ENCODE data around the gene FBXW4. TPM values are rescaled to one million over a fixed set of nuclear protein-coding genes. Genes with fewer than 3 reads are reported as not detected.

FBXW4 gene
- total and polyA plus RNA-seq, 9 donors = 38.6 to 86.4 (median 64.4) TPM

DNA sequence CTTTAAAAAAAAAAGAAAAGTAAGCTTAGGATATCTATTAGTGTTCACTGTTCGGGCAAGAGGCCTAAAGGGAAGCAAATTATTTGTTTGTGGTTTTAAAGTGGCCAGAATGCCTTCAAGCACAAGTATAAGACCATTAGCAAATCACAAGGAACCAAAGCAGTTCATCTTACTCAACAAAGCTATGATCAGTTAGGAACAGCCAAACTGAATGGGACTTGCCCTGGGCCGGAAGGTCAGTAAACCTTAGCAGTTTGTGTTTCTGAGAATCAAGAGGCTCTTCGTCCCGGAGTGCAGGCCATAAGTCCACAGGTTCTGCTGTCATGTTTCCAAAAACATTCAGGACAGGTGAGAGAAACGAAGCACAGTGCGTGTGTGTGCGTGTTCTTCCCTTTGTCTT, 4.5 kb downstream of the FBXW4 start:
- no peaks in the 10 kb centered on the region for H3K9me3 ChIP-seq
- H3K27ac ChIP-seq = no peak overlapping the region
- H3K27me3 ChIP-seq = no peaks in the 10 kb centered on the region
- H3K36me3 ChIP-seq = no peaks in the 10 kb centered on the region
- no peak overlapping the region for H3K4me3 ChIP-seq
- intact Hi-C loops (cut with DNase I) = no loop called here
- 84 to 89% (median 87%) methylated on average over 7 of the region's 7 CpGs for WGBS, 3 donors
- TF ChIP-seq POLR2A (IDR thresholded peaks at IDR 0.05) (no peak), CTCF (IDR thresholded peaks at IDR 0.05) (no peak), EP300 (IDR thresholded peaks at IDR 0.05) (no peak)
- peaks cover 6% of the 10 kb centered on the region for H3K4me1 ChIP-seq (ENCODE audit: insufficient read depth)
- no peak for DNase-seq

DNA sequence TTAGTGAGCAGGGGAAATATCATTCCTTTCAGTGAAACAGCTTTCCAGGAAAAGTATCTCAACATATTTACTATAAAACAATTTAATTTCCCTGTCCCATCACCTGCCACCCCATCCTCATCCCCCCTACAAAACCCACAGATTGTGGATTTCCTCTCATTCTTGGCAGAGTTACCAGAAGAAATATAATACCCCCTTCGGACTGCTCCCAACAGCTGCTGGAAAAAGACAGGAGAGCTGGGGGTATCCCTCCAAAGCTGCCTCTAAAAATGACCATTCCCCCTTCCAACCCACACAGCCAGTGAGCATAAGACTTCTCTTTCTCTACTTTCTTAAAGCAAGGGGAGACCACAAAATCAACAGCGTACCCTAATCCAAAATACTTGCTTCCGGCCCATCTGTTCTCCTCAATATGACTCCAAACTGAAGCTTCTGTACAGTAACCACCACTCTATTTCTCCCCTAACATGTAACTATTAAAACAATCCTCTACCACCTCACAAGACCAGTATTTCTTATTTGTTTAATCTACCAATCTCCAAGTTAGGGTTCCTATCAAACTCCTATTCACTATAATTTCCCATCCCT, 7.8 kb downstream of the FBXW4 start:
- intact Hi-C loops (cut with DNase I) = no loop called here
- H3K36me3 ChIP-seq = no peaks in the 10 kb centered on the region
- H3K4me1 ChIP-seq (ENCODE audit: insufficient read depth) = peaks cover 2% of the 10 kb centered on the region
- H3K27ac ChIP-seq = no peak overlapping the region
- no peak for DNase-seq
- 69 to 75% (median 73%) methylated on average over 3 of the region's 3 CpGs for WGBS, 3 donors
- H3K9me3 ChIP-seq = no peaks in the 10 kb centered on the region
- TF ChIP-seq POLR2A (IDR thresholded peaks at IDR 0.05) = no peak
- no peak for TF ChIP-seq CTCF (IDR thresholded peaks at IDR 0.05)
- no peak for TF ChIP-seq EP300 (IDR thresholded peaks at IDR 0.05)
- no peaks in the 10 kb centered on the region for H3K27me3 ChIP-seq
- H3K4me3 ChIP-seq = no peak overlapping the region

GRCh38 chr10:101686133-101686925, 8.6 kb downstream of the FBXW4 start:
- intact Hi-C loops (cut with DNase I) = no loop called here
- WGBS, 3 donors = 79 to 89% (median 86%) methylated on average over 5 of the region's 5 CpGs
- H3K4me1 ChIP-seq (ENCODE audit: insufficient read depth) = peaks cover 2% of the 10 kb centered on the region
- H3K9me3 ChIP-seq = no peaks in the 10 kb centered on the region
- no peaks in the 10 kb centered on the region for H3K36me3 ChIP-seq
- no peaks in the 10 kb centered on the region for H3K27me3 ChIP-seq
- no peak for DNase-seq
- no peak overlapping the region for H3K4me3 ChIP-seq
- H3K27ac ChIP-seq = no peak overlapping the region
- TF ChIP-seq EP300 (IDR thresholded peaks at IDR 0.05) = no peak
- no peak for TF ChIP-seq POLR2A (IDR thresholded peaks at IDR 0.05)
- TF ChIP-seq CTCF (IDR thresholded peaks at IDR 0.05) = no peak

DNA sequence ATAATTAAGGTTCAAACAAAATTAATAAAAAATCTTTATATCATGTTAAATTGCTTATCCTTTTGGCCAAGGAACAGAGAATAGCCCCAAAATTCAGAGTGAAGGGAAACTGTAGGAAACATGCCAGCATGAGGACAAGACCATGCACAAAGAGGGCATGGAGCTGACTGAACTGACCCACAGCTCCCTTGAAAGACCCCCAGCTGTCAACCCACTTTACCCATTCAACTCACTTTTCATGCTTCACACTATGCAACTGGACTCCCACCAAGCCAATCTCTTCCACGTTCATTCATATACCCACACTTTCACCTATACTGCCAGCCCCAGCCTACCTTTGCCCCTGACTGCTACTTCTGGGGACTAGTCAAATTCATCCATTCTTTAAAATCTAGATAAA, 10.2 kb downstream of the FBXW4 start:
- intact Hi-C loops (cut with DNase I) = no loop called here
- Histone ChIP-seq H3K4me3 (no peak overlapping the region), H3K27ac (no peak overlapping the region), H3K4me1 (ENCODE audit: insufficient read depth) (peaks cover 2% of the 10 kb centered on the region), H3K36me3 (no peaks in the 10 kb centered on the region), H3K9me3 (no peaks in the 10 kb centered on the region), H3K27me3 (no peaks in the 10 kb centered on the region)
- TF ChIP-seq POLR2A (IDR thresholded peaks at IDR 0.05) = no peak
- TF ChIP-seq EP300 (IDR thresholded peaks at IDR 0.05) = no peak
- no peak for TF ChIP-seq CTCF (IDR thresholded peaks at IDR 0.05)
- WGBS, 3 donors = 92 to 94% (median 93%) methylated on average over 1 of the region's 1 CpG
- DNase-seq = no peak
